ENCODE data around the gene C1orf105.

C1orf105 gene

DNA sequence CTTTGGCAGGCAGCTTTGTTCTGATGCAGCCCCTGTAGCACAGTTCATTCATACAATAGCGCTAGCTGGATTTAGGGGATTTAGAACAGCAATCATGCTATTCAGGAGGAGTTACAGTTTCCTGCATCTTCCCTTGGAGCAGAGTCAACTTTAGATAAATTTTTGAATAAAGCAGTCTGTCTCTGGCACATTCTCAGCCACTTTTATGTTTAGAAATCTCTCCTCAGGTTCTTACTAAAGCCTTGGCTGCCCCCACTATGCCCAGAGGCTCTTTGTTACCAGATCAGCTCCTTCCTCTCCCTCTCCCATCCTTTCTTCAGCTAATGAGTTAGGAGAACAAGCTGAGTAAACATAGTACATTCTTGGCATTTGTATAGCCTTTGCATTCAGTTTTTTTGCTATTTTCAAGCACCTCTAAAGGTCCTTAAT is 40.4 kb downstream of the C1orf105 start:
- no peak for DNase-seq

DNA sequence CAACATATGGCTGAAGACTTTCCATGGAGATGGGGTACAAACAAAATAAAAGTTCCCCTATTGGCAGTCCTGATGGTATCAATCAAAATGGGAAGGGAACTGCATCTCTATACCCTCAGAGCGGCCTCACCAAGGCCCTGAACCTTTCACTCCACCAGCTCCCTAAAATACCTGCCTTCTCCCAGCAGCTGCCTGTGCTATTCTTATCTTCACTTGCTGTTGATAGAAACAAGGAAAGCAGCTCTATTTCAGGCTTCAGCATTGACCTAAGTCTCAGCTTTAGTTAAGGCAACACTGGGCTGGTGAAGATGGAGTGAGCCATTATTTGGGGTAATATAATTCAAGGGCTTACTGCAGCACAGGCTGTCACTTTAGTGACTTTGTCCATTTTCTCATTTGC is 45.1 kb downstream of the C1orf105 start:
- no peak for DNase-seq

DNA sequence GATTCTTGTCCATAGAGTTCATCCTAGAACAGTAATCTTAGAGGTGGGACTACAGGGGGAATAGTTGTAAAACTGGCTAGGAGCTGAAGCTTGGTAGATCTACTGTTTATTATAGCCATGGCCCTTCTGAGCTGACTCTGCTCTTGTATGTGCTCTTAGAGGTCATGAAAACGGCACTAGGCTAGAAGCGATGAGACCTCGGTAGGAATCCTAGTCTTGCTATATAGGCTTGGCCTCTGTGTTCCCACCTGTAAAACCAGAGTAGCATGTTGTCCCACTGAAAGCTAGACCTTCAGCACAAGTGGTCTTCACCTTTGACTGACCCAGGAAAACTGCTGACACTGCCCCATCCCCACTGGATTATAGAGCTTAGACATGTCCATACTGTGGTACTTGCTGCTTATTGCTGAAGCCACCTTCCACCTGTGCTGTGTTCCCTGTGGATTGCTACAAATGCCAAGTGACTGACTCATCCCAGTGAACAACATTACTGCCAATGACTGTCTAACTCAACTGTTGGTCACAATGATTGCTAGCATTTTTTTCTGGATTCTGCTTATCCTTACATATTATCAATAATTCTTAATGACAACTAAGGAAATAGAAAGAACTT is 46.4 kb downstream of the C1orf105 start:
- no peak for DNase-seq

DNA sequence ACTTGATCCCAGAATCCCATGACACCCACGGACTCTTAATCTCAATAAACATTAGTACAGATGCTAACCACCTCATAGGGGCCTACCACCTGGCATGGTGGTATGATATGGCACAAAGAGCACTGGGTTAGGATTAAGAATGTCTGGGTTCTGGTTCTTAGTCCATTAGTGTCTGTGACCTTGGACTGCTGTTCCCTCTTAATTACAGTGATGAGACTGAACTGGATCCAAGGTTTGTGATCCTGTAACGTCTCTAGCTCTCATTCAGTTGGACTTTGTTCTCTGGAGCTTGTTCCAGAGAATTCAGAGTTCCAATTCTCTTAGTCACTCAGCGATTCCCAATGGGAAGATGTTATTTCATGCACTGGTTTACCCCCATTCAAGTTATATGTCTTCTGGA is 47.0 kb downstream of the C1orf105 start:
- DNase-seq = no peak

DNA sequence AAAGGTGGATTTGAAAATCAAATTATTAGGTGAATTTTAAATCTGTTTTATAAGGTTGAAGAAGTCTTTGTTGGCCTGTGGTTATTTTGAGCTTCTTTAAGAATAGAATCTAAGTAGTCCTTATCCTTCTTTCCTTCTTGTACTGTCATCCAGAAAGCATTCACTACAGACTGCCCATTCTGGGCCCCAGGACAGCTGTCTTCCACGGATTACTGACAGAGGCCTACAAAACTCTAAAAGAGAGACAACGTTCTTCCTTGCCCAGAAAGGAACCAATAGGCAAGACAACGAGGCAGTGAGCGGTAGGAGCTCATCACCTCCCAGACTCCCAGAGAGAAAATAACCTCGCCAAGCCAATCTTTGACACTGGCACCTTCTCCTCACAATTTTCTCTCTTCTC is 47.8 kb downstream of the C1orf105 start:
- no peak for DNase-seq

DNA sequence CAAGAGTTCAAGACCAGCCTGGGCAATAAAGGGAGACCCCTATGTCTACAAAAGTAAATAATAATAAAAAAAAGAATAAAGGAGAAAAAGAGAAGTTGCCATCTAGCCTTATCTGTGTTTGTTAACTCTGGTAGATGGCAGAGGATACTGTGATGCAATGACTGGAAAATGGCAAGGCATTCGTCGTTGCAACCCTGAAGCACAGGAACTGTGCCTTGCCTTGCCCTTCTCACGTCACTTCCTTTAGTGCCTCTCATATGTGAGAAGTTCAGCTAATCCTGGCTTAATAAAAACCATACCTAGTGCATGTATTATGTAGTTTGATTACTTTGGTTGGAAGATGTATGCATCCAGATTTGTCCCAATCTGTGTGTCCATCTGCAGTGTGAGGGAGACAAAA is 49.2 kb downstream of the C1orf105 start:
- no peak for DNase-seq

DNA sequence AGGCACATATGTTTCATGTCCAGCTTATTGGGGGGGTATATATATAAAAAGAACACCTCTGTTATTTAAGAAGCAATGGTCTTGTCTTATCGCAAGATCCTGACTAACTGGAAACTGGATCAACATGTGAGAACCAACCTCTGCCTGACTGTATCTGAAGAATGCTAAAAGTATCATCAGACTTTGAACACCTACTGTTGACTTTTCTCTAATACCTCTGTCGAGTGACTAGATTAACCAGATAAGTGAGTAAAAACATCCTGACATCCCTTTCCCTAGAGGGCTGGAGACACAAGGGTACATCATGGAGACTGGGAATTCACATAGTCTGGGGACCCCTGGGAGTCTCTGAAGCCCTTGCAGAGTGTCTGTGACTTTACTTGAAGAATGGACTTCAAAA is 49.7 kb downstream of the C1orf105 start:
- no peak for DNase-seq

DNA sequence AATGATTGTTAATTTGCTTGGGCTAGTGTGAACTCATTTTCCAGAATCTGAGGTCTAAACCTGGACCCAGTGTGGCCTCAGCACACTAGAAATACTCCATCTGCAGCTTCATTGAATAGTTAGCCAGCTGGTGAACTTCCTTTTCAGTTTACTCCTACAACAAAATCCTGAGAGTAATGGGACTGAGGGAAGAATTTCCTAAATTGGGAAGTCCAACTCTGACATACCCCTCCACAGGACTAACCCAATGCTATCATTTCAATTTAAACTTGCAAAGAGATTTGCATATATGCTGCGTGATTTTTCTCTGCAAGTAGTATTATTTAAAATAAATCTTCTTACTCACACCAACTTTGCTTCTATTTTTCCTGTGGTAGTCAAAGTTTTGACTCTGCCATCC is 51.2 kb downstream of the C1orf105 start:
- DNase-seq = no peak

DNA sequence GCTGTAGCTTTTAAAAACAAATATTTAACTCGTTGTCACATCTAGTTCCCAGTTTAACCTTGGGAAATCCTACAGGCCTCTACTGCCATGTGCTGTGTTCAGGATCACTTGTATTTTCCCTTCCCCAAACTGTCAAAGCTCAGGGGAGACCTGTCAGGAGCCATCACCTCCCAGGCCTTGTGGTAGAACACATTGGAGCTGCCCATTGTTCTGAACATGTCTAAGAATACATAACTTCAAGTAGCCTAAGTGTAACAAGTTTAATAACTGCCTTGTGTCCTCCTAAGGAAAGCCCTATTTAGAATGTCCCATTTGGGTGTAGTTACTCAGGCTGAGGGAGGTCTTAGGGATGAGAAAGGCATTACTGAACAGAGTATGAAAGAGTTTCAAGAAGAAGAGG is 52.0 kb downstream of the C1orf105 start:
- no peak for DNase-seq

DNA sequence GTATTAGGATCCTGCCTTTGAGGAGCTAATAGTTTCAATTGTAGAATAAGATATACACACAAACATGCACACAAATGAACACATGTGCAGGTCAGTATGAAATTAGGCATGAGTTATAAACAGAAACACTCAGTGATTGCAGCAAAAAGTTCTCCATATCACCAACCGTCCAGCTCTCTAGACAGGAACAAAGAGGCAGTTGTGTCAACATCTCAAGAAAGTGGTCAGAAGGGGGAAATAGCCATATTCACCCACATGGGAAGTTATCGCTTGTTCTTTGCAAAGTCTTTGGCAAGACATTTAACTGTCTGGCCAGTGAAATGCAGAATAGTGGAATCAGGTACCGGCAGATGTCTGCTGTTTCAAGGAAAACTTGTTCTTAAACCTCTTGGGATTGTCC is 52.8 kb downstream of the C1orf105 start:
- no peak for DNase-seq

DNA sequence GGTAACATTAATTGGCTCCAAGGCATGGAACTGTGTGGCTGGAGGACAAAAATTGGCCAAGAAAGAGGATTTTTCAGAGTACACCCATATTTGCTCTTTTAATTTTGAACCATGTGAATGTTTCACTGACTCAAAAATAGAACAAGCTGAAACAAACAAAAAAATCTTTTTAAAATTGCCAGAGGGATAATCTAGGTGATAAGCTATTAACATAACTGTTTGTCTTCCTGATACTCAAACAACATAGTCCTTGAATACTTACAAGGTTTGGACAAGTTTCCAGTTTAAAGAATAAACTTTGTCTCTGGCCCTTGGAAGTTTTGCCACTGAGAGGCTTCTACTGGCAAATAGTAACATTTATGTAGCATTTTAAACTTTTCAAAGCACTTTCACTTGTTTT is 53.4 kb downstream of the C1orf105 start:
- no peak for DNase-seq

GRCh38 chr1:172476218-172476811 is 55.8 kb downstream of the C1orf105 start:
- no peak for DNase-seq

DNA sequence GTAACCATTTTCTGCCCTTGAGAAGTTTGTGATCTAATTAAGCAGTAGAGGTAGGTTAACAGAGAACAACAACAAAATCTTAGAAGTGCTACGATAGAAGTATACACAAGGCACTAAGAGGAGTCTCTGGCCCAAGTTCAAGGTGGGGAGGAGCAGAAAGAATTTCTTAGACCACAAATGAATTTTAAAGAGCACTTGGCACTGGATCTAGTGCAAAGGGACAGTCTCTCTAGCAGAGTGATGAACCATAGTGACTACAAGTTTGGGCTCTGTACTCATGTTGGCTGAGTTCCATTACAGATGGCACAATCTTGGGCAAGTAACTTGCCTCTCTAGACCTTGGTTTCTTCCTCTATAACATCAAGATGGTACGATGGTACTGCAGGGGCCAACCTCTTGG is 56.7 kb downstream of the C1orf105 start:
- DNase-seq = no peak

- no peak for DNase-seq
These were observed 57.3 kb downstream of the C1orf105 start for GRCh38 chr1:172477741-172478140.

- DNase-seq = no peak
These were observed 58.0 kb downstream of the C1orf105 start for GRCh38 chr1:172478485-172478884.

- no peak for DNase-seq
These were observed 59.9 kb downstream of the C1orf105 start for GRCh38 chr1:172480431-172480830.

DNA sequence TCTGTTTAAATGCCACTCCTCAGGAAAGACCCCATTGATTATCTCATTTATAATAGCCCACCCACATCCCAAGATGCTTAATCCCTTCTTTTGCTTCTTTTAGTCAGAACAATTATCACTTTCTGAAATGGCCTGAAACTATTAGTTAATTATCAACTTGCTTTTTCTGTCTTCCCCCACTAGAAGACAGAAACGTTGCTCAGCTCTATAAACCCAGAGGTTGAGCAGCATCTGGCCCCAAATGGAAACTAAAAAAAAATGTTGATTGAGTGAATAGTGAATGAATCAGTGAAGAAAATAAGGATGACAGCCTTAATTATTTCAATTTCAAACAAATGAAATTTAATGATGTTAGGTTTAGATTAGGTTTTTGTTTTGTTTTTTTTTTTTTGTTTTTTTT is 61.6 kb downstream of the C1orf105 start:
- DNase-seq = no peak

- no peak for DNase-seq
These were observed 63.0 kb downstream of the C1orf105 start for GRCh38 chr1:172483448-172483847.

- no peak for DNase-seq
These were observed 63.8 kb downstream of the C1orf105 start for GRCh38 chr1:172484252-172484651.

DNA sequence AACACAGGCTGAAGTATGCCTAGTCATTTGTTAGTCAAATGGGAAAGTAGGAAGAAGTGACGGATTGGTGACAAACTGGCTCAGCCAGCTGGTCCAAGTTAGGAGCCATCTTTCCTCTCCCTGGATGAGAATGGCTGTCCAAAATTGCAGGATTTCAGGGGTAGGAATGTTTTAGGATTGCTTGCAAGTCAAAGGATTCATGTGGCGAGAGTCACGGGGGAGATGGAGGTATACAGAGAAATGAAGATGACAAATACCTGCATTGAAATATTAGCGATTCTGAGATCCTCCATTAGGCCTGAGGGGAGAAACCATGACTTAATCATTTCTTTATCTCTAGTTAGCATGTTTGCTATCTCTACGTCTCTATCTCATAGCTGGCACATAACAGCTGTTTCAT is 65.1 kb downstream of the C1orf105 start:
- DNase-seq = no peak

DNA sequence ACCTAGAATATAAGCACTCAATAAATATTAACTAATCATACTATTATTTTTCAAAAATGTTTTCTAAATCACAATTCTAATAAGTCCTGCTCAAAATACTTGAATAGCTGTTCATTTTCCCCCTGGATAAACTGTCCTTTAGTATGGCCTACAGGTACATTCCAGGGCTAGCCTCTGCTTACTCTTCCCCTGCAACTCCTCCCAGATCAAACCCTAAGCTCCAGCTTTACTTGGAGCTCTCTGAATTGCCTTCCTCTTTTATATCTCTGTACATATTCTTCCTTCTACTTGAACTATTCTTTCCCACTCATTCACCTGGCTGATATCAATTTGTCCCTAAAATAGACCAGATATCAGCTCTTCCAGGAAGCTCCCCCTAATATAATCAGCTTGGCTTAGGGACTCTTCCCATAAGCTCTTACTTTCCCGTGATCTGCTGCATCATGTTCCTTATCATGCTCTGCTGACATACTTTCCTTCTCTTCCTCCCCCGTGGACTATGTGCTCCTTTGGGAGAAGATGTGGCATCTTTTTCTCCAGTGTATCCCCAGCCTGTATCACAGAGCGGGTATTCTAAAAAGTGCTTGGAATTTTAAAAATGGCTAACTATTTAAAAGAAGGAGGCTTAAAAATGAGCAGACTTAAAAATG is 66.4 kb downstream of the C1orf105 start:
- DNase-seq = no peak

DNA sequence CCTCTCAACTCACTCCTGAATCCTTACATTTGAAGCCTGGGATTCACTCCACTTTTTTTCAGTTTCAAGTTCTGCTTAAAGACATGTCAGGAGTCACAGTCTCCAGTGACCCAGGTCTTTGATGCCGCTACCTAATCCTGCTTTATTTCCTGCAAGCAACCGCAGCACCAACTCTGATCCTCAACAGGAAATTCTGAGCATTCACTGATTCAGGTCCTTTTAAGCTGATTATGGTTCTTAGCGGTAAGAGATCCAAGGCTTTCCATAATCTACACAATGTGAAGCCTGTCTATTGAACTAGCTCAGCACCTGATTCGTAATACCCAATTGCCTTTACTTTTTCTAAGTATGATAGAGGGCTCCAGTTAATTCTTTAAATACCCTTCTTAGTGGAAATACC is 67.1 kb downstream of the C1orf105 start:
- no peak for DNase-seq

DNA sequence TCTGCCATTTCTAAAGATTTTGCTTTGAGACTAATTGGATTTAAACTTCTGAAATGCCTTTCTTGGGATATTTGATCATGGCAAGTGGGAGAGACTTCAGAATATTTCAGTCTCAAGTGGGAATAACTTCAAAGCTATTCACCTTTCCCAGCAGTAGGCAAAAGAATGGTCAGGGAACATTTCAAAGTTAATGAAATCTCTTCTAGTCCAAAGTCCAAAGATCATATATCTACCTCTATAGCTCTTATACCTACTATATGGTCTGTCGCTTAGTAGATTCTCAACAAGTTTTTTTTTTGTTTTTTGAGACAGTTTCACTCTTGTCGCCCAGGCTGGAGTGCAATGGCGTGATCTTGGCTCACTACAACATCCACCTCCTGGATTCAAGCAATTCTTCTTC is 67.9 kb downstream of the C1orf105 start:
- DNase-seq = no peak

- no peak for DNase-seq
These were observed 69.4 kb downstream of the C1orf105 start for GRCh38 chr1:172489847-172490246.

DNA sequence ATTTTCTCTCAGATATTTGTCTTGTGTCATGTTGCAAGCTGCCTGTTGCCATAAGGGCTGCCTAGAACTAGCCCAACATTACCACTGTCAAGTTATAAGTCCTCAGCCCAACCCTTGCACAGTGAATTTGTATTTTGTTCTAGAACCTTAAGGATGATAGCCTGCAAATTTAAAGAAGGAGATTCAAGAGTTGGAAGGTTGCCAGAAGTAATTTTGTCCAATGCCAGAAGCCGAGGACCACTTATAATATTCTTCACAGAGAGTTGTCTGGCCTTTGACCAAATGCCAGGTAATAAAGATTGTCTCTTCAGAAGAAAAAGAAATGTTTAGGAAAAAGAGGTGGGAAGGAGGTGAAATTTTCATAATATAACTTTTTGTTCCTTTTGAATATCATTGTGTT is 71.9 kb downstream of the C1orf105 start:
- no peak for DNase-seq
